ENCODE results near the gene ROBO4. TPM values are rescaled to one million over a fixed set of nuclear protein-coding genes. Genes with fewer than 3 reads are reported as not detected.
A peak's percentile ranks its signal among the peaks of the same experiment; 100 is the strongest.

ROBO4 gene
- total and polyA plus RNA-seq, 2 of the 13 experiments (the other 11 are each of a cell fraction or from before 2014, with no cell fraction given), result 0.07 to 1.1 TPM

DNA sequence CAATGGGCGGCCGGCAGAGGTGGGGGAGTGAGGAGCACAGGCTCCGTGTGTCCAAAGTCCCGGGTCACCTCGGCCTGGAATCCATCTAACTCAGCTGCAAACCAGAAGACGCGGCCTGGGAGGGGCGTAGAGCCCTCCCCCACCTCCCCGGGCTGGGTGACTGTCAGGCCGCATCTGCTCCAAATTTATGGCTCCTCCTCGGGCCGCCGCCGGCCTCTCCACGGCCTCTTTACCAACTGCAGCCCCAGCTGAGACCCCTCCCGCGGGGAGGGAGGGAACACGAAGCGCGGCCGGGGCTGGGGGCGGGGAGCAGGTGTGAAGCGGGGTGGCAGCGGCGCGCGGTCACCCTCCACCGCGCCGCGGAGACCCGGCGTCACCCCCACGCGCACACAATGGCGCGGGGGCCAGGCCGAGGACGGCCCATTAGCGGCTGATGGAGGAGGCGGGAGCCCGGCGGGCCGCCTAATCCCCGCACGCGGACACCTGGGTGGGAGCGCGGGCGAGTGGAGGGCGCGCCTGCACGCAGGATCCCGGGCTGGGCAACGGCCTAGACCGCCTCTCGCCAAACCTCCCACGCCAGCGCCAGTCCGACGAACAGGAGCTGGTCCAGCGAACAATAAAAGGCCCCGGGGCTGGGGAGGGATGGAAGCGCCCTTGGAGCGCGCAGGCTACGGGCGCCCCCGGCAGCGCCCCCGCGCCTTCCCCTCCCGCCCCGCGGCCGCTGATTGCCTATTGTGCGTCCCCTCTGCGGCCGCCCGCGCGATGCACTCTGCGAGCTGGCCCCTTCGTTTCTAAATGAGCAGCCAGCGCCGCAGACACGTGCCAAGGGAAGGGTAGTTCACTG, 58.3 kb downstream of the ROBO4 start:
- Histone ChIP-seq H3K79me2 (ENCODE audit: insufficient read depth, low read length) (no peaks in the 10 kb centered on the region), H3K4me2 (ENCODE audit: low read depth, low read length) (peak overlapping the region; percentile 64), H3K9me3 (ENCODE audit: low read length) (no peaks in the 10 kb centered on the region), H3K27me3 (ENCODE audit: control insufficient read depth in 1 of 2, insufficient read depth in 2 of 2, low read length in 2 of 2) (peaks cover 14 to 68% of the 10 kb centered on the region in 2 experiments), H3K4me1 (ENCODE audit: insufficient read depth, low read length) (peaks cover 38% of the 10 kb centered on the region), H3K36me3 (replicated peaks in 1 of 2; ENCODE audit: control insufficient read depth in 1 of 2, insufficient read depth in 2 of 2, low read length in 2 of 2) (no peaks in the 10 kb centered on the region), H3K27ac (ENCODE audit: extremely low read length, insufficient read depth, low read length) (no peak overlapping the region), H4K20me1 (ENCODE audit: insufficient read depth, low read length) (no peaks in the 10 kb centered on the region), H3K9ac (ENCODE audit: insufficient read depth, low read depth, low read length) (no peak overlapping the region), H2AFZ (ENCODE audit: low read length) (no peak overlapping the region), H3K4me3 (replicated peaks in 1 of 3; ENCODE audit: insufficient read depth in 1 of 3, low read depth in 2 of 3, low read length in 3 of 3) (peak overlapping the region; percentile 30 to 63 (median 35); a peak in 4 of 6 replicates)
- peak; percentile 46 for ATAC-seq
- in situ Hi-C loops (cut with HindIII; ENCODE audit: extremely low pct_ligation_motif_present, low pct_unique_long_range_greater_than_20kb), result loop anchor here (5.0 kb wide), 2 partner anchors 167 to 197 kb away; partner anchors contain the start of genes SIAE and SPA17
- FAIRE-seq, result no peak
- POLR2A ChIA-PET, result no interaction called here
- 0% methylated on average over 4 of the region's 87 CpGs for WGBS (ENCODE audit: low lambda C conversion rate)
- no TSS peak for BruUV-seq (replicated peaks)
- CTCF ChIA-PET (ENCODE audit: low intra/inter-chr PET ratio, low total read pairs), result interaction anchor here (4.5 kb wide), 1 partner anchor 170 kb away, joined by 45 read pairs; no protein-coding TSS in a partner anchor
- no peak for DNase-seq (ENCODE audit: low spot score)
- intact Hi-C loops (cut with micrococcal nuclease; ENCODE audit: unreplicated experiment), result no loop called here
- TF ChIP-seq, protein P1, sequence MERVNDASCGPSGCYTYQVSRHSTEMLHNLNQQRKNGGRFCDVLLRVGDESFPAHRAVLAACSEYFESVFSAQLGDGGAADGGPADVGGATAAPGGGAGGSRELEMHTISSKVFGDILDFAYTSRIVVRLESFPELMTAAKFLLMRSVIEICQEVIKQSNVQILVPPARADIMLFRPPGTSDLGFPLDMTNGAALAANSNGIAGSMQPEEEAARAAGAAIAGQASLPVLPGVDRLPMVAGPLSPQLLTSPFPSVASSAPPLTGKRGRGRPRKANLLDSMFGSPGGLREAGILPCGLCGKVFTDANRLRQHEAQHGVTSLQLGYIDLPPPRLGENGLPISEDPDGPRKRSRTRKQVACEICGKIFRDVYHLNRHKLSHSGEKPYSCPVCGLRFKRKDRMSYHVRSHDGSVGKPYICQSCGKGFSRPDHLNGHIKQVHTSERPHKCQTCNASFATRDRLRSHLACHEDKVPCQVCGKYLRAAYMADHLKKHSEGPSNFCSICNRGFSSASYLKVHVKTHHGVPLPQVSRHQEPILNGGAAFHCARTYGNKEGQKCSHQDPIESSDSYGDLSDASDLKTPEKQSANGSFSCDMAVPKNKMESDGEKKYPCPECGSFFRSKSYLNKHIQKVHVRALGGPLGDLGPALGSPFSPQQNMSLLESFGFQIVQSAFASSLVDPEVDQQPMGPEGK (CRISPR knock-in tag; IDR thresholded peaks at IDR 0.05), result 0 out of 2 replicates have a peak, but pooled peaks have one; percentile 17
- TF ChIP-seq RBFOX2 (IDR thresholded peaks at IDR 0.05; ENCODE audit: low read depth, low read length), result no peak
- no peak for TF ChIP-seq NONO (IDR thresholded peaks at IDR 0.05)
- no peak for TF ChIP-seq NONO (CRISPR knock-in tag; conservative IDR thresholded peaks at IDR 0.05)
- peak; percentile 53; the same call in 1 of the 2 replicates for TF ChIP-seq ZNF777 (CRISPR knock-in tag; IDR thresholded peaks at IDR 0.05)
- 0 out of 2 replicates have a peak, but pooled peaks have one; percentile 5 for TF ChIP-seq HNF4A (CRISPR knock-in tag; IDR thresholded peaks at IDR 0.05)
- TF ChIP-seq ZNF598 (CRISPR knock-in tag; IDR thresholded peaks at IDR 0.05; ENCODE audit: borderline replicate concordance), result no peak
- no peak for TF ChIP-seq ZBTB7A (CRISPR knock-in tag; IDR thresholded peaks at IDR 0.05)
- TF ChIP-seq ZNF556 (CRISPR knock-in tag; IDR thresholded peaks at IDR 0.05; ENCODE audit: borderline replicate concordance), result no peak
- TF ChIP-seq, protein P2, sequence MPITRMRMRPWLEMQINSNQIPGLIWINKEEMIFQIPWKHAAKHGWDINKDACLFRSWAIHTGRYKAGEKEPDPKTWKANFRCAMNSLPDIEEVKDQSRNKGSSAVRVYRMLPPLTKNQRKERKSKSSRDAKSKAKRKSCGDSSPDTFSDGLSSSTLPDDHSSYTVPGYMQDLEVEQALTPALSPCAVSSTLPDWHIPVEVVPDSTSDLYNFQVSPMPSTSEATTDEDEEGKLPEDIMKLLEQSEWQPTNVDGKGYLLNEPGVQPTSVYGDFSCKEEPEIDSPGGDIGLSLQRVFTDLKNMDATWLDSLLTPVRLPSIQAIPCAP (CRISPR knock-in tag; IDR thresholded peaks at IDR 0.05; ENCODE audit: low read depth), result no peak
- TF ChIP-seq DNMT1 (CRISPR knock-in tag; IDR thresholded peaks at IDR 0.05), result 0 out of 2 replicates have a peak, but pooled peaks have one; percentile 35
- no peak for TF ChIP-seq ZNF652 (CRISPR knock-in tag; IDR thresholded peaks at IDR 0.05; ENCODE audit: borderline replicate concordance, low read depth)
- TF ChIP-seq, protein P3, sequence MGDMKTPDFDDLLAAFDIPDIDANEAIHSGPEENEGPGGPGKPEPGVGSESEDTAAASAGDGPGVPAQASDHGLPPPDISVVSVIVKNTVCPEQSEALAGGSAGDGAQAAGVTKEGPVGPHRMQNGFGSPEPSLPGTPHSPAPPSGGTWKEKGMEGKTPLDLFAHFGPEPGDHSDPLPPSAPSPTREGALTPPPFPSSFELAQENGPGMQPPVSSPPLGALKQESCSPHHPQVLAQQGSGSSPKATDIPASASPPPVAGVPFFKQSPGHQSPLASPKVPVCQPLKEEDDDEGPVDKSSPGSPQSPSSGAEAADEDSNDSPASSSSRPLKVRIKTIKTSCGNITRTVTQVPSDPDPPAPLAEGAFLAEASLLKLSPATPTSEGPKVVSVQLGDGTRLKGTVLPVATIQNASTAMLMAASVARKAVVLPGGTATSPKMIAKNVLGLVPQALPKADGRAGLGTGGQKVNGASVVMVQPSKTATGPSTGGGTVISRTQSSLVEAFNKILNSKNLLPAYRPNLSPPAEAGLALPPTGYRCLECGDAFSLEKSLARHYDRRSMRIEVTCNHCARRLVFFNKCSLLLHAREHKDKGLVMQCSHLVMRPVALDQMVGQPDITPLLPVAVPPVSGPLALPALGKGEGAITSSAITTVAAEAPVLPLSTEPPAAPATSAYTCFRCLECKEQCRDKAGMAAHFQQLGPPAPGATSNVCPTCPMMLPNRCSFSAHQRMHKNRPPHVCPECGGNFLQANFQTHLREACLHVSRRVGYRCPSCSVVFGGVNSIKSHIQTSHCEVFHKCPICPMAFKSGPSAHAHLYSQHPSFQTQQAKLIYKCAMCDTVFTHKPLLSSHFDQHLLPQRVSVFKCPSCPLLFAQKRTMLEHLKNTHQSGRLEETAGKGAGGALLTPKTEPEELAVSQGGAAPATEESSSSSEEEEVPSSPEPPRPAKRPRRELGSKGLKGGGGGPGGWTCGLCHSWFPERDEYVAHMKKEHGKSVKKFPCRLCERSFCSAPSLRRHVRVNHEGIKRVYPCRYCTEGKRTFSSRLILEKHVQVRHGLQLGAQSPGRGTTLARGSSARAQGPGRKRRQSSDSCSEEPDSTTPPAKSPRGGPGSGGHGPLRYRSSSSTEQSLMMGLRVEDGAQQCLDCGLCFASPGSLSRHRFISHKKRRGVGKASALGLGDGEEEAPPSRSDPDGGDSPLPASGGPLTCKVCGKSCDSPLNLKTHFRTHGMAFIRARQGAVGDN (CRISPR knock-in tag; IDR thresholded peaks at IDR 0.05), result peak; percentile 46; the same call in 1 of the 2 replicates
- no peak for TF ChIP-seq MXD4 (CRISPR knock-in tag; IDR thresholded peaks at IDR 0.05)
- TF ChIP-seq SALL1 (CRISPR knock-in tag; IDR thresholded peaks at IDR 0.05), result peak; percentile 4; the same call in 1 of the 2 replicates
- no peak for TF ChIP-seq SMARCC2 (IDR thresholded peaks at IDR 0.05)
- no peak for TF ChIP-seq CHD4 (IDR thresholded peaks at IDR 0.05; ENCODE audit: borderline replicate concordance, low read length)
- no peak for TF ChIP-seq SATB2 (CRISPR knock-in tag; IDR thresholded peaks at IDR 0.05)

All from HepG2 (cell line).